HEK293 (cell line): ENCODE data around the gene CYB5RL.

ENCODE experiments used
- REST ChIP-seq: fragments of 450-650 bp; formaldehyde crosslinking; IDR thresholded peaks from 2 replicates; pipeline ENCODE4 v1.5.1; 2016; ENCODE audit warnings: missing biosample characterization, missing genetic modification characterization
- SP3 ChIP-seq: fragments of 450-650 bp; formaldehyde crosslinking; IDR thresholded peaks from 2 replicates; pipeline ENCODE4 v1.5.1; 2016; ENCODE audit warnings: missing biosample characterization, missing genetic modification characterization
- ZBTB1 ChIP-seq: fragments of 450-650 bp; formaldehyde crosslinking; IDR thresholded peaks from 2 replicates; pipeline ENCODE4 v1.5.1; 2016; ENCODE audit warnings: missing biosample characterization, missing genetic modification characterization
- ZNF140 ChIP-seq: fragments of 450-650 bp; formaldehyde crosslinking; IDR thresholded peaks from 2 replicates; pipeline ENCODE4 v1.5.1; 2016; ENCODE audit warnings: missing biosample characterization, missing genetic modification characterization
- ZNF214 ChIP-seq: fragments of 450-650 bp; formaldehyde crosslinking; IDR thresholded peaks from 2 replicates; pipeline ENCODE4 v1.5.1; 2017; ENCODE audit warnings: missing biosample characterization, mild to moderate bottlenecking, missing genetic modification characterization, borderline replicate concordance
- ZNF221 ChIP-seq: fragments of 450-650 bp; formaldehyde crosslinking; IDR thresholded peaks from 2 replicates; pipeline ENCODE4 v1.5.1; 2017; ENCODE audit warnings: missing biosample characterization, missing genetic modification characterization, borderline replicate concordance
- ZNF23 ChIP-seq: fragments of 450-650 bp; formaldehyde crosslinking; IDR thresholded peaks from 2 replicates; pipeline ENCODE4 v1.5.1; 2016; ENCODE audit warnings: missing biosample characterization, missing genetic modification characterization, borderline replicate concordance
- ZNF530 ChIP-seq: fragments of 450-650 bp; formaldehyde crosslinking; IDR thresholded peaks from 2 replicates; pipeline ENCODE4 v1.5.1; 2016; ENCODE audit warnings: low read depth, missing biosample characterization, missing genetic modification characterization
- ZNF558 ChIP-seq: fragments of 450-650 bp; formaldehyde crosslinking; IDR thresholded peaks from 2 replicates; pipeline ENCODE4 v1.5.1; 2016; ENCODE audit warnings: missing biosample characterization, missing genetic modification characterization
- TF ChIP-seq, protein P1 (sequence below): fragments of 450-650 bp; formaldehyde crosslinking; IDR thresholded peaks from 2 replicates; pipeline ENCODE4 v1.5.1; 2016; ENCODE audit warnings: missing biosample characterization, missing genetic modification characterization

DNA sequence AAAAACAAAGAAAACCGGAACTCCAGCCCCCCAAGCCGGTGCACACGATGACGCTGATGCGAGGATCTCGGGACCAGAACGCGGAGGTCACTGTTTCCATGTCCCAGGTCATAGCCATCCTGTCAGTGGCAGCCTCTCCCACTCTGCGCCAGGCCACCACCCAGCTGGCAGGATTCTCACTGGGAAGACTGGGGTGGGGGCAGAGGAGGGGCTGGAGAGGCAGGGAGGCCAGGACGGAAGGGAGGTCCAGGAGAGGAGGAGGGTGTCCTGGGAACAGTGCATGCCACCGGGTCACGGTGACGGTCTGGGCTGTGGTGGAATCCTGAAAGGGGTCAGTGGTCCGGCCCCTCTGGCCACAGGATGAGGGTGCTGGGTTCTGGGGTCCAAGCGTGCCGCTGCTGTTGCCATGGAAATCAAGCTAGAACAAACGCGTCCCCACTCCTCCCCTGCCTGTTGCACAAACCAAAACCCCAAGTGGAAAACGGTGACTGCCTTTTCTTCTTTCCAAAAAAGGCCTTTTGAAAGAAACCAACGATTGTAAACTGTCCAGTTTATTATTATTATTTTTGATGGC is 26.2 kb upstream of the CYB5RL start:
- no peak for TF ChIP-seq ZNF214
- no peak for TF ChIP-seq ZNF221 (tag by site-specific recombination)
- TF ChIP-seq, protein P1, sequence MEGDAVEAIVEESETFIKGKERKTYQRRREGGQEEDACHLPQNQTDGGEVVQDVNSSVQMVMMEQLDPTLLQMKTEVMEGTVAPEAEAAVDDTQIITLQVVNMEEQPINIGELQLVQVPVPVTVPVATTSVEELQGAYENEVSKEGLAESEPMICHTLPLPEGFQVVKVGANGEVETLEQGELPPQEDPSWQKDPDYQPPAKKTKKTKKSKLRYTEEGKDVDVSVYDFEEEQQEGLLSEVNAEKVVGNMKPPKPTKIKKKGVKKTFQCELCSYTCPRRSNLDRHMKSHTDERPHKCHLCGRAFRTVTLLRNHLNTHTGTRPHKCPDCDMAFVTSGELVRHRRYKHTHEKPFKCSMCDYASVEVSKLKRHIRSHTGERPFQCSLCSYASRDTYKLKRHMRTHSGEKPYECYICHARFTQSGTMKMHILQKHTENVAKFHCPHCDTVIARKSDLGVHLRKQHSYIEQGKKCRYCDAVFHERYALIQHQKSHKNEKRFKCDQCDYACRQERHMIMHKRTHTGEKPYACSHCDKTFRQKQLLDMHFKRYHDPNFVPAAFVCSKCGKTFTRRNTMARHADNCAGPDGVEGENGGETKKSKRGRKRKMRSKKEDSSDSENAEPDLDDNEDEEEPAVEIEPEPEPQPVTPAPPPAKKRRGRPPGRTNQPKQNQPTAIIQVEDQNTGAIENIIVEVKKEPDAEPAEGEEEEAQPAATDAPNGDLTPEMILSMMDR (tag by site-specific recombination) = no peak
- no peak for TF ChIP-seq REST (tag by site-specific recombination)
- no peak for TF ChIP-seq ZNF558 (tag by site-specific recombination)
- TF ChIP-seq ZNF530 (tag by site-specific recombination) = no peak
- no peak for TF ChIP-seq ZBTB1 (tag by site-specific recombination)
- TF ChIP-seq ZNF140 (tag by site-specific recombination) = no peak
- no peak for TF ChIP-seq ZNF23 (tag by site-specific recombination)
- no peak for TF ChIP-seq SP3
